A549 (cell line): ENCODE data around the gene IFNA2. TPM values are rescaled to one million over a fixed set of nuclear protein-coding genes. Genes with fewer than 3 reads are reported as not detected.

Experiments
- ATAC-seq, 2 experiments: fragments of 200-7000 bp in 1 of 2; fragments of >200 bp in 1 of 2; cut with Nextera tagmentation in 1 of 2; cut with Tn5 transposase in 1 of 2; 3 replicates each; pipeline versions ENCODE4 v1.8.0 to v1.9.1; 2018 to 2020; ENCODE audit warnings: mild to moderate bottlenecking in 1 of 2, moderate library complexity in 1 of 2
- CTCF ChIA-PET: fragments of 300-600 bp; sonication (Branson Sonifier 250); formaldehyde crosslinking; extraction: SDS; loops from one replicate; lab custom pipeline; 2021; ENCODE audit warnings: antibody characterized with exemption, inconsistent platforms; lab: Yijun Ruan, JAX
- POLR2A ChIA-PET: fragments of 350-600 bp; formaldehyde crosslinking; extraction: SDS; loops from one replicate; lab custom pipeline; 2021; ENCODE audit warnings: antibody characterized with exemption, inconsistent platforms; lab: Yijun Ruan, JAX
- DNase-seq, 2 experiments: peaks; one replicate each; pipeline versions ENCODE4 v3.0.0 to v3.0.0-alpha.2; 2011 to 2016; ENCODE audit warnings: low read depth in 1 of 2, low spot score in 1 of 2
- FAIRE-seq: peaks from 2 replicates; lab custom pipeline; 2011; peaks lifted over from hg19 to GRCh38; lab: Jason Lieb, UNC
- H3K27ac ChIP-seq, 2 experiments: fragments of >200 bp; sonication (Bioruptor Twin); formaldehyde crosslinking; 3 replicates each; pipeline ENCODE4 v1.5.1; 2016 to 2017
- H3K4me1 ChIP-seq: fragments of >200 bp; sonication (Bioruptor Twin); formaldehyde crosslinking; 3 replicates; pipeline ENCODE4 v1.6.1; 2016
- H3K4me2 ChIP-seq: fragments of >200 bp; sonication (Bioruptor Twin); formaldehyde crosslinking; 3 replicates; pipeline ENCODE4 v1.6.1; 2016
- H3K4me3 ChIP-seq: fragments of >200 bp; sonication (Bioruptor Twin); formaldehyde crosslinking; 3 replicates; pipeline ENCODE4 v1.5.1; 2016
- H3K9me3 ChIP-seq: fragments of >200 bp; sonication (Bioruptor Twin); formaldehyde crosslinking; 3 replicates; pipeline ENCODE4 v1.6.1; 2016
- ATOH8 ChIP-seq: fragments of 250-450 bp; sonication (Bioruptor Pico); IDR thresholded peaks from 2 replicates; pipeline ENCODE4 v1.5.0; 2020; ENCODE audit warnings: low read depth, mild to moderate bottlenecking, moderate library complexity
- BCL3 ChIP-seq: fragments of >200 bp; sonication (Bioruptor Twin); formaldehyde crosslinking; IDR thresholded peaks from 3 replicates; pipeline ENCODE4 v1.6.1; 2016
- BHLHE40 ChIP-seq: IDR thresholded peaks from 2 replicates; pipeline ENCODE4 v1.6.1; 2012; ENCODE audit warnings: low read depth, low read length, inconsistent platforms
- CBX8 ChIP-seq: fragments of 200-600 bp; sonication (generic); IDR thresholded peaks from 2 replicates; pipeline ENCODE4 v1.6.1; 2016
- E2F6 ChIP-seq: IDR thresholded peaks from 2 replicates; pipeline ENCODE4 v1.6.1; 2012; ENCODE audit warnings: low read depth, borderline replicate concordance
- FOSB ChIP-seq: fragments of 250-450 bp; sonication (Bioruptor Pico); IDR thresholded peaks from 2 replicates; pipeline ENCODE4 v1.5.0; 2020; ENCODE audit warnings: mild to moderate bottlenecking, moderate library complexity
- HMGXB4 ChIP-seq: fragments of 250-450 bp; sonication (Bioruptor Pico); IDR thresholded peaks from 2 replicates; pipeline ENCODE4 v1.5.0; 2021; ENCODE audit warnings: mild to moderate bottlenecking, moderate library complexity, borderline replicate concordance
- HOXA7 ChIP-seq: fragments of 250-450 bp; sonication (Bioruptor Pico); IDR thresholded peaks from 2 replicates; pipeline ENCODE4 v1.5.0; 2020; ENCODE audit warnings: mild to moderate bottlenecking, moderate library complexity
- HOXB5 ChIP-seq: fragments of 250-450 bp; sonication (Bioruptor Pico); IDR thresholded peaks from 2 replicates; pipeline ENCODE4 v1.5.0; 2020; ENCODE audit warnings: mild to moderate bottlenecking, moderate library complexity
- JUN ChIP-seq, 2 experiments: fragments of >200 bp; sonication (Bioruptor Twin); formaldehyde crosslinking; IDR thresholded peaks; 2 replicates in 1 of 2; 3 replicates in 1 of 2; pipeline ENCODE4 v1.6.1; 2016 to 2017
- JUNB ChIP-seq: fragments of >200 bp; sonication (Bioruptor Twin); formaldehyde crosslinking; IDR thresholded peaks from 2 replicates; pipeline ENCODE4 v1.6.1; 2016
- KDM5A ChIP-seq: fragments of 200-600 bp; sonication (generic); IDR thresholded peaks from 2 replicates; pipeline ENCODE4 v1.6.1; 2016; ENCODE audit warnings: antibody characterized with exemption, mild to moderate bottlenecking
- MAX ChIP-seq: IDR thresholded peaks from 2 replicates; pipeline ENCODE4 v1.6.1; 2012
- MAZ ChIP-seq: fragments of 150-350 bp; IDR thresholded peaks from 2 replicates; pipeline ENCODE4 v1.6.1; 2014; ENCODE audit warnings: antibody characterized with exemption, low read depth, low read length, borderline replicate concordance
- MYC ChIP-seq: IDR thresholded peaks from 2 replicates; pipeline ENCODE4 v1.6.1; 2012; ENCODE audit warnings: mild to moderate bottlenecking, inconsistent platforms, low read length, improper control_type of control experiment, borderline replicate concordance
- NFE2L2 ChIP-seq: fragments of 150-350 bp; conservative IDR thresholded peaks from 2 replicates; pipeline ENCODE4 v1.6.1; 2014; ENCODE audit warnings: low read length
- NPAS2 ChIP-seq: fragments of 250-450 bp; sonication (Bioruptor Pico); IDR thresholded peaks from 2 replicates; pipeline ENCODE4 v1.8.0; 2022; ENCODE audit warnings: mild to moderate bottlenecking, moderate library complexity, borderline replicate concordance
- PBX3 ChIP-seq: IDR thresholded peaks from 2 replicates; pipeline ENCODE4 v1.6.1; 2012
- PHF8 ChIP-seq: fragments of 200-600 bp; sonication (generic); IDR thresholded peaks from 2 replicates; pipeline ENCODE4 v1.6.1; 2016; ENCODE audit warnings: low read depth, mild to moderate bottlenecking, antibody characterized with exemption, moderate library complexity, borderline replicate concordance
- POLR2A ChIP-seq: IDR thresholded peaks from 2 replicates; pipeline ENCODE4 v1.6.1; 2012; ENCODE audit warnings: mild to moderate bottlenecking, low read length
- RARB ChIP-seq: fragments of 250-450 bp; sonication (Bioruptor Pico); IDR thresholded peaks from 2 replicates; pipeline ENCODE4 v1.8.0; 2021; ENCODE audit warnings: mild to moderate bottlenecking, moderate library complexity
- REST ChIP-seq: fragments of 200-600 bp; sonication (generic); IDR thresholded peaks from 2 replicates; pipeline ENCODE4 v1.6.1; 2016; ENCODE audit warnings: antibody characterized with exemption, mild to moderate bottlenecking, moderate library complexity
- RFX5 ChIP-seq: fragments of 450-650 bp; IDR thresholded peaks from 2 replicates; pipeline ENCODE4 v1.7.1; 2014; ENCODE audit warnings: antibody characterized with exemption, mild to moderate bottlenecking, moderate library complexity
- RNF2 ChIP-seq: fragments of 200-600 bp; sonication (generic); IDR thresholded peaks from 2 replicates; pipeline ENCODE4 v1.6.1; 2016; ENCODE audit warnings: low read depth, mild to moderate bottlenecking, antibody characterized with exemption, moderate library complexity, borderline replicate concordance
- TFCP2L1 ChIP-seq: fragments of 250-450 bp; sonication (Bioruptor Pico); IDR thresholded peaks from 2 replicates; pipeline ENCODE4 v1.5.0; 2021; ENCODE audit warnings: mild to moderate bottlenecking
- ZC3H11A ChIP-seq: fragments of 450-650 bp; IDR thresholded peaks from 2 replicates; pipeline ENCODE4 v1.6.1; 2014; ENCODE audit warnings: antibody characterized with exemption, mild to moderate bottlenecking
- ZFP36 ChIP-seq: fragments of 450-650 bp; IDR thresholded peaks from 2 replicates; pipeline ENCODE4 v1.6.1; 2014; ENCODE audit warnings: borderline replicate concordance; ENCODE audit not compliant: partially characterized antibody
- ZSCAN20 ChIP-seq: fragments of 250-450 bp; sonication (Bioruptor Pico); IDR thresholded peaks from 2 replicates; pipeline ENCODE4 v1.8.0; 2022; ENCODE audit warnings: mild to moderate bottlenecking, moderate library complexity
- WGBS: methylation state at CpG from one replicate; pipeline ENCODE4 v1.1.6; 2017; ENCODE audit errors: missing lambda C conversion rate; 5-methylcytosine and 5-hydroxymethylcytosine counted together
- polyA plus RNA-seq, 4 experiments: library from polyadenylated mRNA; depleted of rRNA in 3 of 4; stranded (reverse); fragments of >200 nt; fragmentation: RNase III in 1 of 4; extraction: RNeasy Plus Mini Kit Qiagen cat#74134 plus additional on column Dnase treatment in 1 of 4; gene quantifications; 2 replicates in 3 of 4; 3 replicates in 1 of 4; pipeline ENCODE4 v1.2.3, GENCODE V29; 2011 to 2017

IFNA2 gene
- polyA plus RNA-seq, 2 of the 4 experiments (the other 2 are of a cell fraction) = not detected

GRCh38 chr9:21336457-21336856 is 48.7 kb downstream of the IFNA2 start (continued):
- TF ChIP-seq CBX8 = no peak

- Histone ChIP-seq H3K4me2 (peak within 1 kb of the TSS; percentile 66), H3K4me3 (peak within 1 kb of the TSS; percentile 70), H3K4me1 (peaks cover 36% of the 10 kb centered on the region), H3K27ac (peak within 1 kb of the TSS; percentile 95 to 99), H3K9me3 (no peaks in the 10 kb centered on the region)
- ATAC-seq = peak; percentile 97 to 98
- DNase-seq = peak; percentile 94 to 97
- ChIA-PET POLR2A (interaction anchor here (0.6 to 1.1 kb wide), 10 partner anchors 9 to 257 kb away, joined by 3 to 6 read pairs (median 3); no protein-coding TSS in a partner anchor), CTCF (interaction anchor here (1.0 to 8.3 kb wide), 7 partner anchors 9 to 478 kb away, joined by 3 to 65 read pairs (median 5); no protein-coding TSS in a partner anchor)
- 0% methylated on average over 18 of the region's 55 CpGs for WGBS
- peak; percentile 86 for FAIRE-seq
- TF ChIP-seq PHF8 = peak; percentile 96
- peak; percentile 67; the same call in 2 of the 3 replicates for TF ChIP-seq BCL3
- no peak for TF ChIP-seq ATOH8 (CRISPR knock-in tag)
- TF ChIP-seq PBX3 = no peak
- TF ChIP-seq POLR2A = peak; percentile 71
- TF ChIP-seq REST = no peak
- TF ChIP-seq ZC3H11A = no peak
- TF ChIP-seq JUN (IDR thresholded peaks at IDR 0.05) = peak; percentile 37 to 91; a peak in 3 of 5 replicates
- no peak for TF ChIP-seq BHLHE40
- no peak for TF ChIP-seq ZFP36
- TF ChIP-seq RARB (CRISPR knock-in tag) = no peak
- no peak for TF ChIP-seq FOSB (CRISPR knock-in tag)
- peak; percentile 44; the same call in 1 of the 2 replicates for TF ChIP-seq MAZ
- TF ChIP-seq NPAS2 (CRISPR knock-in tag) = no peak
- peak; percentile 23; the same call in 1 of the 2 replicates for TF ChIP-seq RFX5
- TF ChIP-seq JUNB = no peak
- TF ChIP-seq TFCP2L1 = peak; percentile 61; the same call in 1 of the 2 replicates
- TF ChIP-seq HMGXB4 (CRISPR knock-in tag) = peak; percentile 93
- no peak for TF ChIP-seq KDM5A
- TF ChIP-seq E2F6 = peak; percentile 45; the same call in 1 of the 2 replicates
- TF ChIP-seq HOXB5 = no peak
- TF ChIP-seq HOXA7 (CRISPR knock-in tag) = no peak
- no peak for TF ChIP-seq RNF2
- peak; percentile 57; the same call in 1 of the 2 replicates for TF ChIP-seq MYC
- TF ChIP-seq MAX = peak; percentile 74
- no peak for TF ChIP-seq NFE2L2
- no peak for TF ChIP-seq ZSCAN20 (CRISPR knock-in tag)
Measured at GRCh38 chr9:21334701-21335632, 50.2 kb downstream of the IFNA2 start, which contains the start of gene KLHL9. TSS of gene KLHL9 (minus strand) at chr9:21335404. CDS start at chr9:21334859, 545 bp downstream.
